Hepatocyte (in vitro differentiated cells): ENCODE measurements around the gene YWHAG. TPM values are rescaled to one million over a fixed set of nuclear protein-coding genes. Genes with fewer than 3 reads are reported as not detected.
"Not testable (repeated sequence)": the region's sequence is repeated elsewhere in the genome, so short reads cannot be mapped to it uniquely, and the experiment has no call there.

Experiments used
- DNase-seq: peaks from one replicate; pipeline ENCODE4 v3.0.0-alpha.2; 2016; ENCODE audit warnings: low spot score
- H2AFZ ChIP-seq: fragments of 200-600 bp; sonication (generic); 2 replicates; pipeline ENCODE4 v1.6.0; 2016; ENCODE audit warnings: antibody characterized with exemption, mild to moderate bottlenecking
- H3K27ac ChIP-seq: fragments of 200-600 bp; sonication (generic); 2 replicates; pipeline ENCODE4 v1.5.1; 2016; ENCODE audit warnings: mild to moderate bottlenecking
- H3K27me3 ChIP-seq: fragments of 200-600 bp; sonication (generic); 2 replicates; pipeline ENCODE4 v1.6.1; 2016
- H3K36me3 ChIP-seq: fragments of 200-600 bp; sonication (generic); replicated peaks from 2 replicates; pipeline ENCODE4 v1.5.1; 2016; ENCODE audit warnings: low read depth; ENCODE audit not compliant: insufficient read depth
- H3K4me1 ChIP-seq: fragments of 200-600 bp; sonication (generic); 2 replicates; pipeline ENCODE4 v1.5.1; 2016; ENCODE audit warnings: mild to moderate bottlenecking, moderate library complexity; ENCODE audit not compliant: insufficient read depth
- H3K4me2 ChIP-seq: fragments of 200-600 bp; sonication (generic); 2 replicates; pipeline ENCODE4 v1.6.0; 2016
- H3K4me3 ChIP-seq: fragments of 200-600 bp; sonication (generic); 2 replicates; pipeline ENCODE4 v1.5.1; 2016; ENCODE audit warnings: mild to moderate bottlenecking
- H3K79me2 ChIP-seq: fragments of 200-600 bp; sonication (generic); 2 replicates; pipeline ENCODE4 v1.6.0; 2017; ENCODE audit warnings: mild to moderate bottlenecking
- H3K9me2 ChIP-seq: fragments of 200-600 bp; sonication (generic); replicated peaks from 2 replicates; pipeline ENCODE4 v1.6.0; 2017; ENCODE audit warnings: mild to moderate bottlenecking; ENCODE audit not compliant: insufficient read depth
- H3K9me3 ChIP-seq: fragments of 200-600 bp; sonication (generic); 2 replicates; pipeline ENCODE4 v1.5.1; 2016; ENCODE audit warnings: low read depth, mild to moderate bottlenecking
- H4K20me1 ChIP-seq: fragments of 200-600 bp; sonication (generic); 2 replicates; pipeline ENCODE4 v1.6.0; 2016; ENCODE audit warnings: mild to moderate bottlenecking; ENCODE audit not compliant: insufficient read depth, poor library complexity, severe bottlenecking
- EZH2 ChIP-seq: fragments of 200-600 bp; sonication (generic); IDR thresholded peaks from 2 replicates; pipeline ENCODE4 v1.6.1; 2016; ENCODE audit warnings: antibody characterized with exemption, mild to moderate bottlenecking, borderline replicate concordance
- EZH2phosphoT487 ChIP-seq: fragments of 200-600 bp; sonication (generic); IDR thresholded peaks from one replicate; pipeline ENCODE4 v1.6.1; 2018; ENCODE audit warnings: antibody characterized with exemption, mild to moderate bottlenecking, low read depth, moderate library complexity; ENCODE audit not compliant: unreplicated experiment, severe bottlenecking
- WGBS: methylation state at CpG from one replicate; pipeline ENCODE4 v1.1.6; 2016; ENCODE audit warnings: low lambda C conversion rate; ENCODE audit errors: missing lambda C conversion rate; 5-methylcytosine and 5-hydroxymethylcytosine counted together
- polyA plus RNA-seq: library from polyadenylated mRNA; unstranded; fragments of >200 nt; fragmentation: Nextera tagmentation; extraction: Ambion mirVana; gene quantifications from 2 replicates; pipeline ENCODE4 v1.2.1, GENCODE V29; 2016
- total RNA-seq: library from RNA; depleted of rRNA; stranded (reverse); fragments of >200 nt; gene quantifications from 2 replicates; pipeline ENCODE4 v1.2.3, GENCODE V29; 2014
- TF ChIP-seq, protein P1 (sequence below): fragments of 200-600 bp; sonication (generic); IDR thresholded peaks from 2 replicates; pipeline ENCODE4 v1.5.1; 2016; ENCODE audit warnings: antibody characterized with exemption, mild to moderate bottlenecking; ENCODE audit not compliant: poor library complexity

YWHAG gene
- total and polyA plus RNA-seq, 2 experiments from 2014 or later, result 17.2 to 117 TPM

DNA sequence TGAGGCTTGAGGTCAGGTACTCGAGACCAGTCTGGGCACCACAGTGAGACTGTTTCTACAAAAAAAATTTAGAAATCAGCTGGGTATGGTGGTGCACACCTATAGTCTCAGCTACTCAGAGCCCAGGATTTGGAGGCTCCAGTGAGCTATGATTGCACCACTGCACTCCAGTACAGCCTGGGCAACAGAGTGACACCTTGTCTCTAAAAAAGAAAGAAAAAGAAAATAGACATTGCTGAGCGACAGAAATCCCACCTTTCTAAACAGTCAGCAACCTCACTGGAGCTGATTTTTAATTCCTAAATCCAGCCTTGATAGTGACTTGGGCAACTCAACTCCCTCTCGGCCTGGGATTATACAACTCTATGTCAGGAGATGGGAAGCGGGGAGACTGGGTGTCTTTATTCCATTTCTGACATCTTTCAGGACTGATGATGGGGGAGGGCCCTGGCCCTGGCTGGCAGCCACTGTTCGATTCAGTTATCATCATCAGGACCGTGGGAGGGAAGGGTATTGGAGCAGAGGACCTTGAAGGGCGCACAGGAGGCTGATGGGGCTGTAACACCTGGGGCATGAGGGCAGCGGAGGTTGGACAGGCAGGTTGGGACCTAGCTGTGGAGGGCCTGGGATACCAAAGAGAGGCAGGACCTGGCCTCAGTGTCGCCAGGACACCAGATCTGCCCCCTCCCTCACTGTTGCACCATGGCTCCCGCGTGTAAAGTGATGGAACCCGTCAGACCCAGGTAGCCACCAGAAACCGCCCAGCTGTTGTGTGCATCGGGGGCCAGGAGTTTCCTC lies 41.6 kb downstream of the YWHAG start:
- no peaks in the 10 kb centered on the region for H4K20me1 ChIP-seq
- H3K4me3 ChIP-seq, result peak overlapping the region; percentile 13
- no peak for DNase-seq
- H3K4me2 ChIP-seq, result peak overlapping the region; percentile 85
- H3K27ac ChIP-seq, result peak overlapping the region; percentile 98
- H2AFZ ChIP-seq, result peak overlapping the region; percentile 78
- H3K9me2 ChIP-seq, result no peaks in the 10 kb centered on the region
- H3K36me3 ChIP-seq, result no peaks in the 10 kb centered on the region
- 72% methylated on average over 14 of the region's 14 CpGs for WGBS
- no peaks in the 10 kb centered on the region for H3K9me3 ChIP-seq
- peaks cover 12% of the 10 kb centered on the region for H3K4me1 ChIP-seq
- peaks cover 20% of the 10 kb centered on the region for H3K79me2 ChIP-seq
- TF ChIP-seq EZH2 (no peak), EZH2phosphoT487 (no peak)
- TF ChIP-seq, protein P1, sequence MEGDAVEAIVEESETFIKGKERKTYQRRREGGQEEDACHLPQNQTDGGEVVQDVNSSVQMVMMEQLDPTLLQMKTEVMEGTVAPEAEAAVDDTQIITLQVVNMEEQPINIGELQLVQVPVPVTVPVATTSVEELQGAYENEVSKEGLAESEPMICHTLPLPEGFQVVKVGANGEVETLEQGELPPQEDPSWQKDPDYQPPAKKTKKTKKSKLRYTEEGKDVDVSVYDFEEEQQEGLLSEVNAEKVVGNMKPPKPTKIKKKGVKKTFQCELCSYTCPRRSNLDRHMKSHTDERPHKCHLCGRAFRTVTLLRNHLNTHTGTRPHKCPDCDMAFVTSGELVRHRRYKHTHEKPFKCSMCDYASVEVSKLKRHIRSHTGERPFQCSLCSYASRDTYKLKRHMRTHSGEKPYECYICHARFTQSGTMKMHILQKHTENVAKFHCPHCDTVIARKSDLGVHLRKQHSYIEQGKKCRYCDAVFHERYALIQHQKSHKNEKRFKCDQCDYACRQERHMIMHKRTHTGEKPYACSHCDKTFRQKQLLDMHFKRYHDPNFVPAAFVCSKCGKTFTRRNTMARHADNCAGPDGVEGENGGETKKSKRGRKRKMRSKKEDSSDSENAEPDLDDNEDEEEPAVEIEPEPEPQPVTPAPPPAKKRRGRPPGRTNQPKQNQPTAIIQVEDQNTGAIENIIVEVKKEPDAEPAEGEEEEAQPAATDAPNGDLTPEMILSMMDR, result no peak
- no peaks in the 10 kb centered on the region for H3K27me3 ChIP-seq

- no peak overlapping the region for H3K4me3 ChIP-seq
- 94% methylated on average over 5 of the region's 5 CpGs for WGBS
- no peak overlapping the region for H3K4me2 ChIP-seq
- H4K20me1 ChIP-seq, result no peaks in the 10 kb centered on the region
- no peak for DNase-seq
- no peaks in the 10 kb centered on the region for H3K9me2 ChIP-seq
- H3K9me3 ChIP-seq, result no peaks in the 10 kb centered on the region
- H3K27ac ChIP-seq, result no peak overlapping the region
- TF ChIP-seq EZH2phosphoT487 (no peak), EZH2 (no peak)
- TF ChIP-seq, protein P1, result no peak
- no peaks in the 10 kb centered on the region for H3K27me3 ChIP-seq
- no peak overlapping the region for H2AFZ ChIP-seq
- H3K4me1 ChIP-seq, result peaks cover 12% of the 10 kb centered on the region
- H3K36me3 ChIP-seq, result no peaks in the 10 kb centered on the region
- H3K79me2 ChIP-seq, result peaks cover 12% of the 10 kb centered on the region
These were observed 43.4 kb downstream of the YWHAG start for GRCh38 chr7:76315364-76315763.

- not testable (repeated sequence) for H3K27ac ChIP-seq, H3K9me3 ChIP-seq, H2AFZ ChIP-seq, DNase-seq, H3K9me2 ChIP-seq, H3K79me2 ChIP-seq, H4K20me1 ChIP-seq, H3K4me2 ChIP-seq, H3K27me3 ChIP-seq, H3K36me3 ChIP-seq, H3K4me3 ChIP-seq
- H3K4me1 ChIP-seq, result peaks cover 12% of the 10 kb centered on the region
- 74% methylated on average over 6 of the region's 6 CpGs for WGBS
These were observed 44.1 kb downstream of the YWHAG start for GRCh38 chr7:76314740-76315139.

- no peaks in the 10 kb centered on the region for H3K36me3 ChIP-seq
- no peaks in the 10 kb centered on the region for H3K9me2 ChIP-seq
- peaks cover 8% of the 10 kb centered on the region for H3K4me1 ChIP-seq
- H2AFZ ChIP-seq, result no peak overlapping the region
- H3K79me2 ChIP-seq, result peaks cover under 1% of the 10 kb centered on the region
- H3K4me2 ChIP-seq, result no peak overlapping the region
- no peak overlapping the region for H3K27ac ChIP-seq
- H3K9me3 ChIP-seq, result no peaks in the 10 kb centered on the region
- DNase-seq, result peak; percentile 95
- no peak overlapping the region for H3K4me3 ChIP-seq
- H3K27me3 ChIP-seq, result no peaks in the 10 kb centered on the region
- 10% methylated on average over 15 of the region's 15 CpGs for WGBS
- TF ChIP-seq, protein P1, result peak; percentile 100
- no peak for TF ChIP-seq EZH2
- no peaks in the 10 kb centered on the region for H4K20me1 ChIP-seq
These were observed 44.6 kb downstream of the YWHAG start for GRCh38 chr7:76314042-76314721.

DNA sequence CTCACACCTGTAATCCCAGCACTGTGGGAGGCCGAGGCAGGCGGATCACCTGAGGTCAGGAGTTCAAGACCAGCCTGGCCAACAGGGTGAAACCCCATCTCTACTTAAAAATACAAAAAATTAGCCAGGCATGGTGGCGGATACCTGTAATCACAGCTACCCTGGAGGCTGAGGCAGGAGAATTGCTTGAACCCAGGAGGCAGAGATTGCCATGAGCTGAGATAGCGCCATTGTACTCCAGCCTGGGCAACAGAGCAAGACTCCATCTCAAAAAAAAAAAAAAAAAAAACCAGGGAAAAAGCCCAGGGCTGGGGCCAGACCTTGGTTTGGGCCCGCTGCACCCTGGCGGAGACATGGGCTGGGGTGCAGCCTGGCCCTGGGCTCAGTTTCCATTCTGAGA lies 47.0 kb downstream of the YWHAG start:
- H3K27me3 ChIP-seq, H3K79me2 ChIP-seq, H3K4me2 ChIP-seq, H4K20me1 ChIP-seq, H3K4me3 ChIP-seq, H2AFZ ChIP-seq, H3K9me3 ChIP-seq, DNase-seq, H3K4me1 ChIP-seq, H3K9me2 ChIP-seq, H3K36me3 ChIP-seq, H3K27ac ChIP-seq: not testable (repeated sequence)
- 96% methylated on average over 6 of the region's 6 CpGs for WGBS
